Stomach (tissue), 4 donors: ENCODE measurements around the gene RNF121.

Experiments
- CTCF ChIP-seq, 7 experiments: fragments of 450-650 bp in 4 of 7; fragments of 200-600 bp in 3 of 7; sonication (generic) in 3 of 7; IDR thresholded peaks; one replicate each; pipeline ENCODE4 v1.5.1; 2016 to 2019; ENCODE audit warnings: antibody characterized with exemption in 7 of 7, control low read depth in 2 of 7, mild to moderate bottlenecking in 1 of 7
- POLR2A ChIP-seq, 4 donors: fragments of 450-650 bp; IDR thresholded peaks; one replicate each; pipeline ENCODE4 v1.6.1; 2016; ENCODE audit warnings: antibody characterized with exemption in 4 of 4, control low read depth in 2 of 4, mild to moderate bottlenecking in 1 of 4, moderate library complexity in 1 of 4
- POLR2AphosphoS5 ChIP-seq, 3 donors: sonication (generic); formaldehyde crosslinking; IDR thresholded peaks; one replicate each; pipeline ENCODE4 v1.6.1; 2016; ENCODE audit warnings: antibody characterized with exemption in 3 of 3

GRCh38 chr11:71997594-71997993, 68.7 kb downstream of the RNF121 start:
- no peak for TF ChIP-seq CTCF (IDR thresholded peaks at IDR 0.05)
- no peak for TF ChIP-seq POLR2A (IDR thresholded peaks at IDR 0.05)
- no peak for TF ChIP-seq POLR2AphosphoS5 (IDR thresholded peaks at IDR 0.05)
